Nephron (organoid): Measurements from ENCODE around the gene FANCD2.

Experiments used
- H3K27ac Mint-ChIP-seq, 3 experiments: 2 replicates each; pipeline ENCODE4 v1.8.0; 2020; ENCODE audit warnings: mixed read lengths in 3 of 3, mild to moderate bottlenecking in 2 of 3, moderate library complexity in 1 of 3
- H3K27me3 Mint-ChIP-seq: 2 replicates; pipeline ENCODE4 v1.8.0; 2021; ENCODE audit warnings: low read depth, mild to moderate bottlenecking, moderate library complexity, mixed read lengths
- H3K36me3 Mint-ChIP-seq: 2 replicates; pipeline ENCODE4 v1.8.0; 2020; ENCODE audit warnings: low read depth, mixed read lengths
- H3K4me1 Mint-ChIP-seq: 2 replicates; pipeline ENCODE4 v1.8.0; 2020; ENCODE audit warnings: mixed read lengths
- H3K4me3 Mint-ChIP-seq, 3 experiments: 2 replicates each; pipeline ENCODE4 v1.8.0; 2020; ENCODE audit warnings: mild to moderate bottlenecking in 3 of 3, mixed read lengths in 3 of 3, moderate library complexity in 2 of 3
- H3K9me3 Mint-ChIP-seq: 2 replicates; pipeline ENCODE4 v1.8.0; 2020; ENCODE audit warnings: mixed read lengths
- TF ChIP-seq, protein P1 (sequence below), 3 experiments: fragments of 200-600 bp; sonication (generic); IDR thresholded peaks; one replicate each; pipeline ENCODE4 v1.5.0; 2021; ENCODE audit warnings: antibody characterized with exemption in 3 of 3; ENCODE audit not compliant: unreplicated experiment in 3 of 3

Gene FANCD2

GRCh38 chr3:10140996-10141546 lies 114.8 kb downstream of the FANCD2 start:
- Mint-ChIP-seq H3K27ac (peak overlapping the region; percentile 44 to 91 (median 51)), H3K4me1 (peaks cover 14% of the 10 kb centered on the region), H3K9me3 (no peaks in the 10 kb centered on the region), H3K36me3 (peaks cover 21% of the 10 kb centered on the region), H3K27me3 (no peaks in the 10 kb centered on the region), H3K4me3 (peak overlapping the region; percentile 92)
- TF ChIP-seq, protein P1, sequence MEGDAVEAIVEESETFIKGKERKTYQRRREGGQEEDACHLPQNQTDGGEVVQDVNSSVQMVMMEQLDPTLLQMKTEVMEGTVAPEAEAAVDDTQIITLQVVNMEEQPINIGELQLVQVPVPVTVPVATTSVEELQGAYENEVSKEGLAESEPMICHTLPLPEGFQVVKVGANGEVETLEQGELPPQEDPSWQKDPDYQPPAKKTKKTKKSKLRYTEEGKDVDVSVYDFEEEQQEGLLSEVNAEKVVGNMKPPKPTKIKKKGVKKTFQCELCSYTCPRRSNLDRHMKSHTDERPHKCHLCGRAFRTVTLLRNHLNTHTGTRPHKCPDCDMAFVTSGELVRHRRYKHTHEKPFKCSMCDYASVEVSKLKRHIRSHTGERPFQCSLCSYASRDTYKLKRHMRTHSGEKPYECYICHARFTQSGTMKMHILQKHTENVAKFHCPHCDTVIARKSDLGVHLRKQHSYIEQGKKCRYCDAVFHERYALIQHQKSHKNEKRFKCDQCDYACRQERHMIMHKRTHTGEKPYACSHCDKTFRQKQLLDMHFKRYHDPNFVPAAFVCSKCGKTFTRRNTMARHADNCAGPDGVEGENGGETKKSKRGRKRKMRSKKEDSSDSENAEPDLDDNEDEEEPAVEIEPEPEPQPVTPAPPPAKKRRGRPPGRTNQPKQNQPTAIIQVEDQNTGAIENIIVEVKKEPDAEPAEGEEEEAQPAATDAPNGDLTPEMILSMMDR (IDR thresholded peaks at IDR 0.05; ENCODE audit: unreplicated experiment in 3 of 3), result no peak

DNA sequence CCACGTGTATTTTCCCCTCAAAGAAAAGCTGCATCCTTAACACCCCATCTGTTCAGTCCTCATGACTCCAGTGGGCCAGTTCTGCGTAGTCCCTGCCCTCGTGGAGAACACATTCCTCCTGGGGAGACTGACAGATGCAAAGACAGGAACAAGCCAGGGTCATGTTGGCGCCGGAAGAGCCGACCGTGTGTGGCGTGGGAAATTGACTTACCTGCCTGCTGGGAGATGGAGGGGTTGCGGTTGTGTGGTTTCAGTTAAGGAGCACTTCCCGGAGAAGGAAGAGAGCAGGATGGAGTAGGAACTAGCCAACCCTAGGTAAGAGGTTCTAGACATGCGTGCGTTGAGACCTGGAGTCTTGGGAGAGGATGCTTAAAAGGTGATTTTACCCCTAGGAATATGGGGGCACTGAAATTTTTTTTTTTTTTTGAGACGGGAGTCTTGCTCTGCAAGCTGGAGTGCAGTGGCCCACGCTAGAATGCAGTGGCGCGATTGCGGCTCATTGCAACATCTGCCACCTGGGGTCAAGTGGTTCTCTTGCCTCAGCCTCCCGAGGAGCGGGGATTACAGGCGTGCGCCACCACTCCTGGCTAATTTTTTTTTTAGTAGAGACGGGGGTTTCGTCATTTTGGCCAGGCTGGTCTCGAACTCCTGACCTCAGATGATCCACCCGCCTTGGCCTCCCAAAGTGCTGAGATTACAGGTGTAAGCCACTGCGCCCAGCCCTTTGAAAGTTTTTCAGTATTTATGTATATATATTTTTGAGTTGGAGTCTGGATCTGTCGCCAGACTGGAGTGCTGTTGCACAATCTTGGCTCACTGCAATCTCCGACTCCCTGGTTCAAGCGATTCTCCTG lies 116.7 kb downstream of the FANCD2 start:
- TF ChIP-seq, protein P1 (IDR thresholded peaks at IDR 0.05; ENCODE audit: unreplicated experiment in 3 of 3), result no peak
- H3K27me3 Mint-ChIP-seq, result no peaks in the 10 kb centered on the region
- peaks cover 30% of the 10 kb centered on the region for H3K36me3 Mint-ChIP-seq
- no peaks in the 10 kb centered on the region for H3K9me3 Mint-ChIP-seq
- H3K4me3 Mint-ChIP-seq, result peak overlapping the region; percentile 92
- peaks cover 14% of the 10 kb centered on the region for H3K4me1 Mint-ChIP-seq
- H3K27ac Mint-ChIP-seq, result peak overlapping the region; percentile 5 to 62 (median 6)

DNA sequence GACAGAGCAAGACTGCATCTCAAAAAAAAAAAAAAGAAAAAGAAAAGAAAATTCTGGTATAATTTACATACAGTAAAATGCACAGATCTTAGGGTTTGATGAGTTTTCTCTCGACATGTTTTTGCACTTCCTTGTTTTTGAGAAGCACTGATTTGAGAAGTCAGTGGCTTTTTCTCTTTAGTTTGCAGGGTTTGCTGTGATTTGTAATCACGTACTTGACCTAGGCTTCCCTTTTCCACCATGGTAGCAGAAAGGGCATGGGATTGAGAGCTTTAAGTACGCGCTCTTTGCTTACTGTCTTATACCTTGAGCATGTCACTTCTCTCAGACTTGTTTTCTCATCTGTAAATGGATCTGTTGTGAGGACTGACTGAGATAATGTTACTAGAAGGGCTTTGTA lies 119.4 kb downstream of the FANCD2 start:
- peak overlapping the region; percentile 48 to 66 (median 57) for H3K4me3 Mint-ChIP-seq
- peaks cover 50% of the 10 kb centered on the region for H3K36me3 Mint-ChIP-seq
- no peaks in the 10 kb centered on the region for H3K27me3 Mint-ChIP-seq
- TF ChIP-seq, protein P1 (IDR thresholded peaks at IDR 0.05; ENCODE audit: unreplicated experiment in 3 of 3), result no peak
- H3K4me1 Mint-ChIP-seq, result peaks cover 14% of the 10 kb centered on the region
- peak overlapping the region in 1 of 3 experiments; percentile 31 for H3K27ac Mint-ChIP-seq
- no peaks in the 10 kb centered on the region for H3K9me3 Mint-ChIP-seq

DNA sequence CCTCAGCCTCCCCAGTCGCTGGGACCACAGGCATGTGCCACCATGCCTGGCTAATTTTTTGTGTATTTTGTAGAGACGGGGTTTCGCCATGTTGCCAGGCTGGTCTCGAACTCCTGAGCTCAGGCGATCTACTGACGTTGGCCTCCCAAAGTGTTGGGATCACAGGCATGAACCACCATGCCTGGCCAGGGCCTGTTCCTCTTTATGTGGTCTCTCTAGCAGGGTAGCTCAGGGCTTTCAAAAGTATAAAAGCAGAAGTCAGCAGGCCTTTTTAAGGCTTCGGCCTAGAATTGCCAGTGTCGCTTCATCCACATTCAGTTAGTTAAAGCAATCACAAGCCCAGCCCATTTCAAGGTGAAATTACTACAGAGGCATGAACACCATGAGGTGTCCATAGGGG lies 123.0 kb downstream of the FANCD2 start:
- Mint-ChIP-seq H3K27me3 (no peaks in the 10 kb centered on the region), H3K36me3 (peaks cover 59% of the 10 kb centered on the region), H3K27ac (no peak overlapping the region), H3K9me3 (no peaks in the 10 kb centered on the region), H3K4me1 (no peaks in the 10 kb centered on the region), H3K4me3 (no peak overlapping the region)
- TF ChIP-seq, protein P1 (IDR thresholded peaks at IDR 0.05; ENCODE audit: unreplicated experiment in 3 of 3), result no peak

DNA sequence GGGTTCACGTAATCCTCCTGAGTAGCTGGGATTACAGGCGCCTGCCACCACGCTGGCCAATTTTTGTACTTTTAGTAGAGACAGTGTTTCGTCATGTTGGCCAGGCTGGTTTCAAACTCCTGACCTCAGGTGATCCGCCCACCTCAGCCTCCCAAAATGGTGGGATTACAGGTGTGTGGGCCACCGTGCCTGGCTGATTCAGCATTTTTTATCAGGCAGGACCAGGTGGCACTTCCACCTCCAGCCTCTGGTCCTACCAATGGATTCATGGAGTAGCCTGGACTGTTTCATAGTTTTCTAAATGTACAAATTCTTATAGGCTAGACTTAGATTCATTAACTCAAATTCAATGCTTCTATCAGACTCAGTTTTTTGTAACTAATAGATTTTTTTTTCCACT lies 124.8 kb downstream of the FANCD2 start:
- Mint-ChIP-seq H3K36me3 (peaks cover 56% of the 10 kb centered on the region), H3K27me3 (no peaks in the 10 kb centered on the region), H3K4me3 (no peak overlapping the region), H3K9me3 (no peaks in the 10 kb centered on the region), H3K4me1 (peaks cover 4% of the 10 kb centered on the region), H3K27ac (no peak overlapping the region)
- TF ChIP-seq, protein P1 (IDR thresholded peaks at IDR 0.05; ENCODE audit: unreplicated experiment in 3 of 3), result no peak
